ENCODE results near the gene LRP3. TPM values are rescaled to one million over a fixed set of nuclear protein-coding genes. Genes with fewer than 3 reads are reported as not detected.

LRP3 gene
- total RNA-seq, 2 experiments from 2014 or later = 0.30 TPM; not detected in 1

- no peak overlapping the region for H3K4me3 Mint-ChIP-seq
- CTCF ChIA-PET = interaction anchor here (4.0 kb wide), 1 partner anchor 172 kb away, joined by 48 read pairs; no protein-coding TSS in a partner anchor
- H3K4me1 Mint-ChIP-seq = peaks cover 8% of the 10 kb centered on the region
- H3K9me3 Mint-ChIP-seq (ENCODE audit: low read depth) = peaks cover 6% of the 10 kb centered on the region
- DNase-seq (no peak), ATAC-seq (no peak)
- peaks cover 28% of the 10 kb centered on the region for H3K27me3 Mint-ChIP-seq
- H3K36me3 Mint-ChIP-seq = peaks cover 5% of the 10 kb centered on the region
- no peak overlapping the region for H3K27ac Mint-ChIP-seq
Observed at GRCh38 chr19:33233056-33233873, 39.1 kb downstream of the LRP3 start.

GRCh38 chr19:33234092-33234491, 40.0 kb downstream of the LRP3 start:
- H3K9me3 Mint-ChIP-seq (ENCODE audit: low read depth) = no peaks in the 10 kb centered on the region
- H3K27me3 Mint-ChIP-seq = peaks cover 22% of the 10 kb centered on the region
- DNase-seq = no peak
- H3K4me1 Mint-ChIP-seq = peaks cover 8% of the 10 kb centered on the region
- H3K36me3 Mint-ChIP-seq = no peaks in the 10 kb centered on the region
- no peak overlapping the region for H3K27ac Mint-ChIP-seq
- CTCF ChIA-PET = interaction anchor here (0.9 to 4.0 kb wide), 3 partner anchors 10 to 182 kb away, joined by 3 to 48 read pairs (median 16); partner anchors contain the start of gene SLC7A10
- no peak overlapping the region for H3K4me3 Mint-ChIP-seq
- ATAC-seq = no peak

- Mint-ChIP-seq H3K4me3 (no peak overlapping the region), H3K9me3 (ENCODE audit: low read depth) (no peaks in the 10 kb centered on the region), H3K27me3 (peaks cover 19% of the 10 kb centered on the region), H3K27ac (no peak overlapping the region), H3K36me3 (no peaks in the 10 kb centered on the region), H3K4me1 (peaks cover 11% of the 10 kb centered on the region)
- ATAC-seq (no peak), DNase-seq (no peak)
- CTCF ChIA-PET = interaction anchor here (0.9 to 4.0 kb wide), 14 partner anchors 11 to 196 kb away, joined by 3 to 48 read pairs (median 6); partner anchors contain the start of genes CEBPG and SLC7A10
Observed at GRCh38 chr19:33234736-33235135, 40.6 kb downstream of the LRP3 start.

- DNase-seq (peak; percentile 82), ATAC-seq (peak; percentile 90)
- no peaks in the 10 kb centered on the region for H3K36me3 Mint-ChIP-seq
- H3K27me3 Mint-ChIP-seq = peaks cover 18% of the 10 kb centered on the region
- peaks cover 11% of the 10 kb centered on the region for H3K4me1 Mint-ChIP-seq
- H3K4me3 Mint-ChIP-seq = no peak overlapping the region
- no peaks in the 10 kb centered on the region for H3K9me3 Mint-ChIP-seq (ENCODE audit: low read depth)
- CTCF ChIA-PET = interaction anchor here (0.5 to 4.0 kb wide), 27 partner anchors 11 to 544 kb away, joined by 3 to 48 read pairs (median 4); partner anchors contain the start of genes CEBPA, CEBPG and SLC7A10
- H3K27ac Mint-ChIP-seq = peak overlapping the region; percentile 25
Observed at GRCh38 chr19:33235269-33235995, 41.3 kb downstream of the LRP3 start.

- no peaks in the 10 kb centered on the region for H3K36me3 Mint-ChIP-seq
- no peak overlapping the region for H3K27ac Mint-ChIP-seq
- ATAC-seq (no peak), DNase-seq (no peak)
- H3K9me3 Mint-ChIP-seq (ENCODE audit: low read depth) = no peaks in the 10 kb centered on the region
- peaks cover 11% of the 10 kb centered on the region for H3K4me1 Mint-ChIP-seq
- no peak overlapping the region for H3K4me3 Mint-ChIP-seq
- CTCF ChIA-PET = interaction anchor here (0.5 to 4.0 kb wide), 22 partner anchors 12 to 543 kb away, joined by 3 to 48 read pairs (median 4); partner anchors contain the start of genes CEBPA, CEBPG and SLC7A10
- peaks cover 13% of the 10 kb centered on the region for H3K27me3 Mint-ChIP-seq
Observed at GRCh38 chr19:33235996-33236350, 41.8 kb downstream of the LRP3 start.

- DNase-seq (no peak), ATAC-seq (no peak)
- H3K36me3 Mint-ChIP-seq = no peaks in the 10 kb centered on the region
- peaks cover 12% of the 10 kb centered on the region for H3K27me3 Mint-ChIP-seq
- no peaks in the 10 kb centered on the region for H3K9me3 Mint-ChIP-seq (ENCODE audit: low read depth)
- H3K4me1 Mint-ChIP-seq = peaks cover 11% of the 10 kb centered on the region
- CTCF ChIA-PET = interaction anchor here (0.7 to 4.0 kb wide), 14 partner anchors 13 to 194 kb away, joined by 3 to 48 read pairs (median 6); partner anchors contain the start of genes CEBPG and SLC7A10
- no peak overlapping the region for H3K4me3 Mint-ChIP-seq
- no peak overlapping the region for H3K27ac Mint-ChIP-seq
Observed at GRCh38 chr19:33236696-33237390, 42.7 kb downstream of the LRP3 start.

- H3K27ac Mint-ChIP-seq = no peak overlapping the region
- H3K36me3 Mint-ChIP-seq = no peaks in the 10 kb centered on the region
- CTCF ChIA-PET = interaction anchor here (1.0 to 7.1 kb wide), 3 partner anchors 136 to 177 kb away, joined by 3 to 59 read pairs (median 4); no protein-coding TSS in a partner anchor
- H3K27me3 Mint-ChIP-seq = peaks cover 12% of the 10 kb centered on the region
- no peak for ATAC-seq
- H3K4me1 Mint-ChIP-seq = peaks cover 11% of the 10 kb centered on the region
- DNase-seq = no peak
- H3K9me3 Mint-ChIP-seq (ENCODE audit: low read depth) = no peaks in the 10 kb centered on the region
- no peak overlapping the region for H3K4me3 Mint-ChIP-seq
Observed at GRCh38 chr19:33238481-33239149, 44.5 kb downstream of the LRP3 start.

- Mint-ChIP-seq H3K27ac (no peak overlapping the region), H3K27me3 (peaks cover 10% of the 10 kb centered on the region), H3K4me3 (no peak overlapping the region), H3K4me1 (peaks cover 11% of the 10 kb centered on the region), H3K36me3 (no peaks in the 10 kb centered on the region), H3K9me3 (ENCODE audit: low read depth) (no peaks in the 10 kb centered on the region)
- ATAC-seq = no peak
- CTCF ChIA-PET = interaction anchor here (1.0 to 7.1 kb wide), 4 partner anchors 10 to 176 kb away, joined by 3 to 59 read pairs (median 4); no protein-coding TSS in a partner anchor
- DNase-seq = no peak
Observed at GRCh38 chr19:33239223-33239975, 45.3 kb downstream of the LRP3 start.

GRCh38 chr19:33240181-33240771, 46.1 kb downstream of the LRP3 start:
- no peaks in the 10 kb centered on the region for H3K9me3 Mint-ChIP-seq (ENCODE audit: low read depth)
- H3K36me3 Mint-ChIP-seq = no peaks in the 10 kb centered on the region
- no peak overlapping the region for H3K27ac Mint-ChIP-seq
- H3K27me3 Mint-ChIP-seq = peaks cover 8% of the 10 kb centered on the region
- ATAC-seq = no peak
- H3K4me1 Mint-ChIP-seq = peaks cover 8% of the 10 kb centered on the region
- no peak overlapping the region for H3K4me3 Mint-ChIP-seq
- no peak for DNase-seq
- CTCF ChIA-PET = interaction anchor here (1.5 to 7.1 kb wide), 2 partner anchors 9 to 168 kb away, joined by 3 to 59 read pairs; no protein-coding TSS in a partner anchor

- ATAC-seq = no peak
- Mint-ChIP-seq H3K9me3 (ENCODE audit: low read depth) (no peaks in the 10 kb centered on the region), H3K4me1 (peaks cover 3% of the 10 kb centered on the region), H3K4me3 (no peak overlapping the region), H3K27me3 (peaks cover 5% of the 10 kb centered on the region), H3K27ac (no peak overlapping the region), H3K36me3 (no peaks in the 10 kb centered on the region)
- DNase-seq = no peak
- CTCF ChIA-PET = interaction anchor here (2.0 to 7.1 kb wide), 3 partner anchors 25 to 167 kb away, joined by 4 to 59 read pairs (median 8); no protein-coding TSS in a partner anchor
Observed at GRCh38 chr19:33241091-33241529, 47.0 kb downstream of the LRP3 start.

- no peaks in the 10 kb centered on the region for H3K36me3 Mint-ChIP-seq
- peaks cover 2% of the 10 kb centered on the region for H3K9me3 Mint-ChIP-seq (ENCODE audit: low read depth)
- H3K4me3 Mint-ChIP-seq = no peak overlapping the region
Observed at GRCh38 chr19:33241530-33242101, 47.5 kb downstream of the LRP3 start.

More at GRCh38 chr19:33241530-33242101, 47.5 kb downstream of the LRP3 start:
- Mint-ChIP-seq H3K27ac (no peak overlapping the region), H3K27me3 (peaks cover 5% of the 10 kb centered on the region), H3K4me1 (peaks cover 3% of the 10 kb centered on the region)
- ATAC-seq (peak; percentile 44), DNase-seq (no peak)
- CTCF ChIA-PET = interaction anchor here (0.9 to 7.1 kb wide), 4 partner anchors 25 to 166 kb away, joined by 3 to 59 read pairs (median 6); no protein-coding TSS in a partner anchor

Data from activated CD8-positive, alpha-beta memory T cell treated with anti-CD3 and anti-CD28 coated beads, Interleukin-2, amount 10 ng/mL, durations not matched to agents 7 days and 5 days (primary cell).